Neural cell (in vitro differentiated cells): ENCODE measurements around the gene PPP1R3G. TPM values are rescaled to one million over a fixed set of nuclear protein-coding genes. Genes with fewer than 3 reads are reported as not detected.

ENCODE experiments used
- H2AFZ ChIP-seq: fragments of 200-600, 300-800 bp; sonication (generic), shearing (Covaris generic); 2 replicates; pipeline ENCODE4 v1.6.0; 2014; ENCODE audit warnings: low read depth, mild to moderate bottlenecking, antibody characterized with exemption, low read length, moderate library complexity
- H3F3A ChIP-seq: fragments of 200-600 bp; shearing (Covaris generic); 2 replicates; pipeline ENCODE4 v1.6.1; 2016; ENCODE audit warnings: mild to moderate bottlenecking, moderate library complexity, mixed read lengths, antibody characterized with exemption, low read length; ENCODE audit not compliant: insufficient read depth, poor library complexity, severe bottlenecking
- H3K27ac ChIP-seq: fragments of 200-600, 300-800 bp; sonication (generic), shearing (Covaris generic); 2 replicates; pipeline ENCODE4 v1.5.1; 2014; ENCODE audit warnings: mild to moderate bottlenecking, low read length, moderate library complexity
- H3K27me3 ChIP-seq: fragments of 300-800, 200-600 bp; sonication (generic), shearing (Covaris generic); 2 replicates; pipeline ENCODE4 v1.6.0; 2014; ENCODE audit warnings: mild to moderate bottlenecking, low read depth, low read length, moderate library complexity; ENCODE audit not compliant: insufficient read depth
- H3K36me3 ChIP-seq: fragments of 300-800, 200-600 bp; sonication (generic), shearing (Covaris generic); 2 replicates; pipeline ENCODE4 v1.5.1; 2014; ENCODE audit warnings: mild to moderate bottlenecking, antibody characterized with exemption, low read length, moderate library complexity; ENCODE audit not compliant: insufficient read depth
- H3K4me2 ChIP-seq: fragments of 300-800, 200-600 bp; sonication (generic), shearing (Covaris generic); 2 replicates; pipeline ENCODE4 v1.6.0; 2014; ENCODE audit warnings: mild to moderate bottlenecking, low read length
- H3K4me3 ChIP-seq: fragments of 300-800, 200-600 bp; sonication (generic), shearing (Covaris generic); 2 replicates; pipeline ENCODE4 v1.5.1; 2014; ENCODE audit warnings: mild to moderate bottlenecking, low read length, moderate library complexity
- H3K79me2 ChIP-seq: fragments of 200-600 bp; shearing (Covaris generic); replicated peaks from 2 replicates; pipeline ENCODE4 v1.6.0; 2014; ENCODE audit warnings: mild to moderate bottlenecking, low read length, moderate library complexity; ENCODE audit not compliant: insufficient read depth
- H3K9ac ChIP-seq: fragments of 300-800, 200-600 bp; sonication (generic), shearing (Covaris generic); 2 replicates; pipeline ENCODE4 v1.6.1; 2016; ENCODE audit warnings: mild to moderate bottlenecking, low read length, mixed read lengths
- H3K9me2 ChIP-seq: fragments of 200-600 bp; shearing (Covaris generic); 2 replicates; pipeline ENCODE4 v1.6.1; 2016; ENCODE audit warnings: mild to moderate bottlenecking, low read length, mixed read lengths; ENCODE audit not compliant: insufficient read depth
- H3K9me3 ChIP-seq: fragments of 200-600, 300-800 bp; sonication (generic), shearing (Covaris generic); 2 replicates; pipeline ENCODE4 v1.6.1; 2016; ENCODE audit warnings: mild to moderate bottlenecking, mixed run types, low read length, moderate library complexity, mixed read lengths
- H4K20me1 ChIP-seq: fragments of 200-600 bp; shearing (Covaris generic); 2 replicates; pipeline ENCODE4 v1.6.1; 2016; ENCODE audit warnings: mild to moderate bottlenecking, mixed run types; ENCODE audit not compliant: insufficient read depth
- EP300 ChIP-seq: fragments of 450-650 bp; conservative IDR thresholded peaks from 2 replicates; pipeline ENCODE4 v1.6.1; 2014; ENCODE audit warnings: antibody characterized with exemption, mild to moderate bottlenecking, moderate library complexity; ENCODE audit not compliant: poor library complexity, severe bottlenecking
- EZH2 ChIP-seq: fragments of 200-600, 300-800 bp; shearing (Covaris generic), sonication (generic); IDR thresholded peaks from 2 replicates; pipeline ENCODE4 v1.6.1; 2014; ENCODE audit warnings: antibody characterized with exemption, low read length, borderline replicate concordance, mild to moderate bottlenecking; ENCODE audit not compliant: insufficient read depth, poor library complexity, severe bottlenecking
- MXI1 ChIP-seq: fragments of 450-650 bp; conservative IDR thresholded peaks from 2 replicates; pipeline ENCODE4 v1.6.1; 2014; ENCODE audit warnings: antibody characterized with exemption, mild to moderate bottlenecking; ENCODE audit not compliant: poor library complexity, severe bottlenecking
- POLR2AphosphoS5 ChIP-seq: IDR thresholded peaks from 2 replicates; pipeline ENCODE4 v1.6.1; 2012
- RAD21 ChIP-seq: fragments of 450-650 bp; conservative IDR thresholded peaks from 2 replicates; pipeline ENCODE4 v1.6.1; 2014; ENCODE audit warnings: antibody characterized with exemption, mild to moderate bottlenecking, moderate library complexity
- REST ChIP-seq: IDR thresholded peaks from 2 replicates; pipeline ENCODE4 v1.6.1; 2012; ENCODE audit warnings: borderline replicate concordance
- SMC3 ChIP-seq: fragments of 450-650 bp; conservative IDR thresholded peaks from 2 replicates; pipeline ENCODE4 v1.6.1; 2014; ENCODE audit warnings: antibody characterized with exemption, mild to moderate bottlenecking, moderate library complexity; ENCODE audit not compliant: poor library complexity
- TAF1 ChIP-seq: IDR thresholded peaks from 2 replicates; pipeline ENCODE4 v1.6.1; 2012; ENCODE audit warnings: low read depth
- polyA plus RNA-seq: library from polyadenylated mRNA; depleted of rRNA; stranded (reverse); fragments of >200 nt; gene quantifications from 2 replicates; pipeline ENCODE4 v1.2.3, GENCODE V29; 2014
- TF ChIP-seq, protein P1 (sequence below): fragments of 450-650 bp; IDR thresholded peaks from 2 replicates; pipeline ENCODE4 v1.5.1; 2014; ENCODE audit warnings: antibody characterized with exemption, mild to moderate bottlenecking, moderate library complexity; ENCODE audit not compliant: poor library complexity, severe bottlenecking

PPP1R3G gene
- polyA plus RNA-seq, 1 donor from 2014 or later, result not detected

- no peaks in the 10 kb centered on the region for H3K9me3 ChIP-seq
- no peaks in the 10 kb centered on the region for H3K79me2 ChIP-seq
- TF ChIP-seq MXI1, result no peak
- no peak for TF ChIP-seq EZH2
- no peak overlapping the region for H3K4me2 ChIP-seq
- no peak overlapping the region for H3K4me3 ChIP-seq
- H3K9me2 ChIP-seq, result no peaks in the 10 kb centered on the region
- no peak overlapping the region for H3K27ac ChIP-seq
- no peaks in the 10 kb centered on the region for H3F3A ChIP-seq
- H3K27me3 ChIP-seq, result no peaks in the 10 kb centered on the region
- H4K20me1 ChIP-seq, result no peaks in the 10 kb centered on the region
- no peaks in the 10 kb centered on the region for H3K36me3 ChIP-seq
- H2AFZ ChIP-seq, result no peak overlapping the region
- H3K9ac ChIP-seq, result no peak overlapping the region
These were observed 31.3 kb upstream of the PPP1R3G start for GRCh38 chr6:5053864-5054244.

- no peaks in the 10 kb centered on the region for H3K9me2 ChIP-seq
- no peaks in the 10 kb centered on the region for H3K27me3 ChIP-seq
- H3K79me2 ChIP-seq, result no peaks in the 10 kb centered on the region
- H3K36me3 ChIP-seq, result no peaks in the 10 kb centered on the region
- H4K20me1 ChIP-seq, result no peaks in the 10 kb centered on the region
- no peaks in the 10 kb centered on the region for H3F3A ChIP-seq
- no peak overlapping the region for H3K4me2 ChIP-seq
- H2AFZ ChIP-seq, result no peak overlapping the region
- H3K9me3 ChIP-seq, result no peaks in the 10 kb centered on the region
- no peak overlapping the region for H3K9ac ChIP-seq
- no peak overlapping the region for H3K4me3 ChIP-seq
- H3K27ac ChIP-seq, result no peak overlapping the region
- TF ChIP-seq SMC3 (no peak), RAD21 (no peak), MXI1 (no peak), EZH2 (no peak), EP300 (no peak), POLR2AphosphoS5 (no peak), TAF1 (no peak)
These were observed 30.8 kb upstream of the PPP1R3G start for GRCh38 chr6:5054245-5054873.

DNA sequence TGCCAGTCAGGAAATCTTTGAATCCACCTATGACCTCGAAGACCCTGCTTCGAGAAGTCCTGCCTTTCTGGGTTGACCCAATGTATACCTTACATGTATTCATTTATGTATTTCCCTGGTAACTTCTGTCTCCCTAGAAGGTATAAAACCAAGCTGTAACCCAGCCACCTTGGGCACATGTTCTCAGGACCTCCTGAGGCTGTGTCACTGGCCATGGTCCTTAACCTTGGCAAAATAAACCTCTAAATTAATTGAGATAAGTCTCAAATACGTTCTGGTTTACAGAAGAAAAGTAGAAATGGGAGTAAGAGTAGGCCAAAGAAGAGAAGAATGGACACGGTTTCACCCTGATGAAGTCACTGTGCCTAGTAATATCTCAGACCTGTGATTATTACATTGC, 30.0 kb upstream of the PPP1R3G start:
- Histone ChIP-seq H3F3A (no peaks in the 10 kb centered on the region), H3K36me3 (no peaks in the 10 kb centered on the region), H3K9me3 (no peaks in the 10 kb centered on the region), H2AFZ (no peak overlapping the region), H3K27me3 (no peaks in the 10 kb centered on the region), H3K9ac (no peak overlapping the region), H4K20me1 (no peaks in the 10 kb centered on the region), H3K4me2 (no peak overlapping the region), H3K79me2 (no peaks in the 10 kb centered on the region), H3K27ac (no peak overlapping the region), H3K9me2 (no peaks in the 10 kb centered on the region), H3K4me3 (no peak overlapping the region)
- no peak for TF ChIP-seq EZH2
- TF ChIP-seq TAF1, result no peak
- TF ChIP-seq POLR2AphosphoS5, result no peak
- TF ChIP-seq, protein P1, sequence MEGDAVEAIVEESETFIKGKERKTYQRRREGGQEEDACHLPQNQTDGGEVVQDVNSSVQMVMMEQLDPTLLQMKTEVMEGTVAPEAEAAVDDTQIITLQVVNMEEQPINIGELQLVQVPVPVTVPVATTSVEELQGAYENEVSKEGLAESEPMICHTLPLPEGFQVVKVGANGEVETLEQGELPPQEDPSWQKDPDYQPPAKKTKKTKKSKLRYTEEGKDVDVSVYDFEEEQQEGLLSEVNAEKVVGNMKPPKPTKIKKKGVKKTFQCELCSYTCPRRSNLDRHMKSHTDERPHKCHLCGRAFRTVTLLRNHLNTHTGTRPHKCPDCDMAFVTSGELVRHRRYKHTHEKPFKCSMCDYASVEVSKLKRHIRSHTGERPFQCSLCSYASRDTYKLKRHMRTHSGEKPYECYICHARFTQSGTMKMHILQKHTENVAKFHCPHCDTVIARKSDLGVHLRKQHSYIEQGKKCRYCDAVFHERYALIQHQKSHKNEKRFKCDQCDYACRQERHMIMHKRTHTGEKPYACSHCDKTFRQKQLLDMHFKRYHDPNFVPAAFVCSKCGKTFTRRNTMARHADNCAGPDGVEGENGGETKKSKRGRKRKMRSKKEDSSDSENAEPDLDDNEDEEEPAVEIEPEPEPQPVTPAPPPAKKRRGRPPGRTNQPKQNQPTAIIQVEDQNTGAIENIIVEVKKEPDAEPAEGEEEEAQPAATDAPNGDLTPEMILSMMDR, result no peak
- no peak for TF ChIP-seq REST
- TF ChIP-seq EP300, result no peak
- no peak for TF ChIP-seq MXI1
- TF ChIP-seq SMC3, result no peak
- no peak for TF ChIP-seq RAD21
